HG03097 (cell line): ENCODE results near the gene TSHZ2.
"Not testable (repeated sequence)": the region's sequence is repeated elsewhere in the genome, so short reads cannot be mapped to it uniquely, and the experiment has no call there.

Experiments
- ATAC-seq: cut with Tn5 transposase; IDR thresholded peaks from one replicate; pipeline ENCODE4 v1.9.1; 2021; ENCODE audit not compliant: unreplicated experiment, low FRiP score

The TSHZ2 gene

DNA sequence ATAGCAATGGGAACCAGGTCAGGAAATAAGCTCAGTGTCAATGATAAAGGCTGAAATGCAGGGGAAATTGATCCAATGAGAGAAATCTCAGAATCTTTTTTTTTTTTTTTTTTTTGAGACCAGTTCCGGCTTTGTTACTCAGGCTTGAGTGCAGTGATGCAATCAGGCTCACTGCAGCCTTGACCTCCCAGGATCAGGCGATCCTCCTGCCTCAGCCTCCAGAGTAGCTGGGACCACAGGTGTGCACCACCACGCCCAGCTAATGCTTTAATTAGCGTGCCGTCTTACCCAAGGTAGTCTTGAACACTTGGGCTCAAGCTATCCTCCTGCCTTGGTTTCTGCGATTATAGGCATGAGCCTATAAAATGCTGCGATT is 325.0 kb downstream of the TSHZ2 start:
- no peak for ATAC-seq

DNA sequence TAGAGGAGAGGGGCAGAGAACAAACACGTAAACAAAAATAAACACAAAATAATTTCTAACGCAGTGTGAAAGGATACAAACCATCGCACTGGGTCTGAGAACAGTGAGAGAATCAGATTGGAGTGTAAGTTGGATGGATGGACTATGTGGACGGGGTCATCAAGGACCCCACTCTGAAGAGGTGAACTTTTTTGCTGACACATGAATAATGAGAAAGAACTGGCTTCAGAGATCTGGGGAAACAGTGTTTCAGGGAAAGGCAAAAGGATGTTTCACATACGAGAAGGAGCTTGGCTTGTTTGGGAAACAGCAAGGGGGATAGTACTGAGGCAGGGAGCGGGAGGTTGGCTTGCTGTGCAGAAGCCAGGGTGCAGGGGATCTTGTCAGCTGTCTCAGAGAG is 326.1 kb downstream of the TSHZ2 start:
- ATAC-seq, result no peak

DNA sequence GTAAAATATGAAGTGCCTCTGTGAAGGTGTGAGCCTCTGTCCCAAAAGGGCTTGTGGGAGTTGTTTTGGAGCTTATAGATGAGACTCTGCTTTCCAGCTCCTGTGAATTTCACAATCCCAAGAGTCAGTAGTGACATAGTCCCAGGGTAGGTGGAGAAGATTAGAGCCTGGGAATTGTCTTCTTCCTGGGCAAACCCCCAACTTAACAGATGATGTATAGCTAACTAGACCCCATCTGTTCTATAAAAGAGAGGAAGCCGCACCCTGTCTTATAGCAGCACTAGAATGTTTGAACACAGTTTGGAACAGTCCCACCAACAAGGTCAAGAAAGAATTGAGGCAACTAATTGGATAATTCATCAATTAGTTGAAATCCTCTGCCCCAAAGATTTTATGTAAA is 326.8 kb downstream of the TSHZ2 start:
- ATAC-seq, result no peak

DNA sequence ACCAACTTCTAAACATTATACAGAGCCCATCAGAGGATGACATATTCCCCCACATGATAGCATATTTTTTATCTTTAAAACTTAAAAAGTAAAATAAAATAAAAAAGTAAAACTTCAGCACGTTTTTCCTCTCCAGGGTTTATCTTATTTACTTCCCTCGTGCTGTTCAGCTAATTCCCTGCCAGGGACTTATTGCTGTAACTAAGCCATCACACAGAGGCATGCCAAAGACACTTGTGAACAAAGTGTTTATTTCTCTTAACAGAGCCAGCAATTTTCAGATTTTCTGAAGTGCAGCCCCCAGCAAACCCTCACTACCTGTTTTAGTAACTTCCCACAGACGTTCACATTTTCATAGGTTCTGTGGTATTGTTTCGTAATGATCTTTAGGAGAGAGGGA is 327.7 kb downstream of the TSHZ2 start:
- ATAC-seq, result no peak

DNA sequence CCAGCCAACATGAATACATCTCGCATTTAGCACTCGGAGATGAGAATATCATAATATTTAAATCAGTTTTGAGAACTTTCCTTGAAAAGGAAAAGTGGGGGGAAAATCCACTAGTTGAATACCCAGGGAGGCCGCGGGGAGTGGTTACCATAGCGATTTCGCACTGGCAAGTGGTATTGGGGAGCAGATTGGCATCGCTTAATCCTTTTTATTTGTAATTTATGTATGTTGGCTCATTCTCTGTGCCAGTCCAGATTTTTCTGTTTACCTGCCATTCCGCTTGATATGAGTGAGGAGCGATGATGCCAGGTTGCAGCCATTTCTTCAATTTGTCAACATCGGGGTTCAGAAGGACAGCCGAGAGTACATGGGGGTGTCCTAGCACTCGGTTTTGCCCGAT is 329.7 kb downstream of the TSHZ2 start:
- ATAC-seq, result no peak

DNA sequence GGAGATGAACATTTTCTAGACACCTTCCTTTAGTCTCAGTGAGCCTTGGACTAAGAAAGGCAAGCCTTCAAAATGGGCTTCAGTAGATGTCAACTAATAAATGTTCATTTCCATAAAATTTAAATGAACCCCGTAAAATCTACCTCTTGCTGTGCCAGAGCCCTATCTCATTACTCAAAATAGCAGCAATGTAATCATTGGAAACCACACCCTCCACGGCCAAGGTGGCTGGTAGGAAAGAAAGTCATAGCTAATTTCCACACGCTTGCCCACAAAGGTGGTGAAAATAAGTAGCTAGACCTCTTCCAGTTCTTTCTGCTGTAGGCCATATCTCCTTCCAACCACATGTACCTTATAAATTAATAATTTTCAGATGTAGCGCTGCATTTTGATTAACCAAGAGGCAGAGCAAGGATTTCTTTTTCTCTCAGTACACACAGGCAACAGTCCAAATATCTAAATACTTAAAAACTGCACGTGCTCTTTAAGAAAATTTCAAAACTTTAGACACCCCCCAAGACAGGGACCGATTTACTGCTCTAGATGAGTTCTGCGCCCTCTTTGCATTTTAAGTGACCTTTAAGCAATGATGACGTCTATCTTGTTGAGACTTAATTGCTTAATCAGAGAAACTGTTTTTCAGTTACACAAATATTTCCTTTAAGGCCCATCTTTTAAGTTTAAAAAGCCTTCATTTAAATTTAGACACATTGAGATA is 330.7 kb downstream of the TSHZ2 start:
- no peak for ATAC-seq

DNA sequence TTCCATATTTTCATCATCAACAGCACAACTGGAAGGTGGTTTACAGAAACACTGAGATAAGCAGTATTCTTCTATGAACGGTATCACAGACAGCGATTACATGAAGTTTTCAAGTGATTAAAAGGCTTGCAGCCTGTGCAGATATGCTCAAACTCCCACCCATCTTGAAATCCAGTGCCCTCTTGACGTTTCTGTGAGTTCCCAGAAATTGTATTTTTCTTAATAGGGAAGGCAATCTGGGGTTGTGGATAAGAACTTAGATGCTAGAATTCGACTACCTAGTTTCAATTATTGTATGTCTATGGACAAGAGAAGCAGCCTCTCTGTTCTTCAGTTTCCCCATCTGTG is 331.2 kb downstream of the TSHZ2 start:
- ATAC-seq, result no peak

DNA sequence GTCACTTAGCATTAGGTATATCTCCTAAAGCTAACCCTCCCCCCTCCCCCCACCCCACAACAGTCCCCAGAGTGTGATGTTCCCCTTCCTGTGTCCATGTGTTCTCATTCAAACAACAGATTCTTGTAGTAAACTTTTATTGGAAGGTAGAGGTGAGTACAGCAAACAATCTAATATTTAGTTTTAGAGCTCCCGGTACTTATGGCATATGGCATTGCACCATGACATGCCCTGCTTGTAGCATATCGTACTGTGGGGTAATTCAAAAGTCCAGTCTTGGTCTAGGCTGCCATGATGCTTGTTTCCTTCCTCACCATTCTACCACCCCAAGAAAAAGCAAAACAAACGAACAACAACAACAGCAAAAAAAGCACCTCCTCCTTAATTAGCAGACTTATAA is 332.0 kb downstream of the TSHZ2 start:
- no peak for ATAC-seq

DNA sequence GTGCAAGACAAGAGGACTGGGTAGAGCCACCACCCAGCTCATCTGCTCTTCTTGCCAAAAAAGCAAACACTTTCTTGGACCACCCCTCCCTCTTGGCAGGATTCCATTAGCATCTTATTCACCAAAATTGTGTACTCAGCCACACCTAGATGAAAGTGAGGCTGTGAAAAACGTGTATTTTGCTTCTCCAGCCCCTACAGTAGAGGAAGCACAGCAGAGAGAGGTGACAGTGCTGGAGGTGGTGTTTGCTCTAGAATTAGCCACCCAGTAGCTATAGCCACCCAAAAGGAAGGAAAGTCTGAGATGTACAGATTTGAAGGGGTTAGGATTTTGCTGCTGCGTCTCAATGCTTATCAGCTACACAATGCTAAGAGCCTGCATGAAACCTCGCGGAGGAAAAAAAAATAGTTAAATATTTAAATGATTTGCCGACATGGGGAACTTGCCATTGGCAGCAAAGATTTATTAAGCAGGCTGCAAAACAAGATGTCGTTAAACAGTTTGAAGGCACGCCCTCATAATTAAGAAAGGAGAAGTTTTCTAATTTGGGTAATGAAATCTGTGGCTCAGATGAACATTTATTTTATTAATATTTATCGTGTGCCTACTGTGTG is 334.1 kb downstream of the TSHZ2 start:
- ATAC-seq, result no peak

DNA sequence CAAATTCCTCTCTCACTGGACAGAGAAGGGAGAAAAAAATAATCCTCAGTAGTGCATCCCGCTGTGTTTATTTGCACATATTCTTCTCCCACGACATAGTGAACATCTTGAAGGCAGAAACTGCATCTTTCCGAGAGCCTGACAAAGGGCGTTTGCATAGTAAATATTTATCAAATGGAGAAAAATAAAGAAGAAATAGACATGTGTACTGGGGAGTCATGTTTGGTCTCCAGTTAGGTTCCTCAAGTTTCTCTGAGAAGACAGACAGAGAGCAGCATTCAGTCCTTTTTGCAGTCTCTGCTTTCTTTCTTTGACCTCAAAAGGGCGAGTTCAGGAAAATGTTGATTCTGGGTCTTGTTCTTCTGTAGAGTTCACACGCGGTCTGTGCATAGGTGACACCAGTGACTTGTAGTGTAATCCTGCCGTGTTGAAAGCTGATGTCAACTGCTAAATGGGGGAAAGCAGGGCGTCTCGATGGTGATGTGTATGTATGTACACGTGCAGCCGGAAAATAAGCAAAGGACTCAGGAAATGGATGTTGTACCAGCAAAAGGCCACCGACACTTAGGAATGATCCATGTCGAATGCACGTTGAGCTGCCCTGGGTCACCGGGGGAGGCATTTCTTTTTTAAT is 335.9 kb downstream of the TSHZ2 start:
- ATAC-seq, result no peak

DNA sequence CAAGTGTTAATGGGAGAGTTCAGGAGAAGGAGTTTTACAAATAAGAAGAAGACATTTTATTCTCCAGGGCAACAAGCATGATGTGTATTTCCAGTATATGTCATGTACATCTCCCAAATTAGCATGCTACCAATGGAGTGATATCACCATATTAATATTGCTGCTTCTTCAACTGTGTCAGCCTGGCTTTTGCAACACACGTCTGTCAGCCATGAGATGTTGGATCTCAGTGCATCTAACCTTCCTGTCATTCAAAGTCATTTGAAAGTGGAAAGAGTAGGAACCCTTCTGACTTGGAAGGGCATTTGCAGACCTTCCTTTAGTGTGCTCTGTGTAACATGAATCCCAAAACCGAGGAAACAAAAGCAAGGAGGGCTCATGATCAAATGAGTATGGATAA is 337.4 kb downstream of the TSHZ2 start:
- ATAC-seq, result no peak

DNA sequence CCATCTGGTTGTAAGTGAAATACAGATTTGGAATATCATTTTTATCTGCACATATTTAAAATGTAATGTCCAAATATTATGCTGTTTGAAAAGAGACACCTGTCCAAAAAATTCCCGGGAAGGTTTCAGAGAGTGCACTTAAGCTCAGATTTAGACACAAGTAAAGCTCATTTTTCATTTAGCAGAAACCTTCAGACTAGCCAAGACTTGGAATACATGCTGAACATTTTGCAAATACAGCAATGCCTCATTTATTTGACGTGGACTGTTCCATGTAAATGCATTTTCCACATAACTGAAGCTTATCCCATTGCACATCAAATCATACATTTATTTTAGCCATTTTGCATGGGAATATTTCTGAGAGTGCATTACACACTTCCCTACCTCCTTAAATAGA is 340.8 kb downstream of the TSHZ2 start:
- no peak for ATAC-seq

DNA sequence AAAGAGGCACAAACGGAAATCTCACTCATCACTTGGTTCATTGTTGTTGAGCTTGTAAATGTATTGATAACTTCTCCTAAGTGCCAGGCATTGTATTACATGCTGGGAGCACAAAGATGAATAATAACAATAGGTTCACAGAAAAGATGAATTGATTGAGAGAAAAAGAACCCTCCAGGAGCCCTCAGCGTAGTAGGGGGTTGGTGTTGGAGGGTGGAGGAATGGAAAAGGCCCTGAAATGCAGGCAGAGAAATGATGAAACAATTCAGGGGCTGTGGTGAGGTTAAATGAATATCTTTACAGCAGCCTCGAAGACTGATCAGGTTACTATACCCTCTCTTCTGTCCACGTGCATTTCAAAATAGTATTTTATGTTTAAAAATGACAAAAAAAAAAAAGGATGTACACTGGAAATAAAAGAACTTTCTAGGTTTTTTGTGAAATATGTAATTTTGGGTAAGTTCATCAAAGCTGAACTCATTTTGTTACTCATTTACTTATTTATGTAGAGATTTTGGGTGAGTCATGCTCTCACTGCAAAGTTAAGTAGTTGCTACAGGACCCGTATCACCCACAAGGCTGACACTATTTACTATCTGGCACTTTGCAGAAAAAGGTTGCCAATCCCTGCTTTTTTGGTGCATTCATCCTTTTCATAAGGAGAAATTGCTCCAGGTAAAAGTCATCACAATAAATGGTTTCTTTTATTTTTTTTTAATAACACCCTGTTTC is 344.2 kb downstream of the TSHZ2 start:
- ATAC-seq, result no peak

DNA sequence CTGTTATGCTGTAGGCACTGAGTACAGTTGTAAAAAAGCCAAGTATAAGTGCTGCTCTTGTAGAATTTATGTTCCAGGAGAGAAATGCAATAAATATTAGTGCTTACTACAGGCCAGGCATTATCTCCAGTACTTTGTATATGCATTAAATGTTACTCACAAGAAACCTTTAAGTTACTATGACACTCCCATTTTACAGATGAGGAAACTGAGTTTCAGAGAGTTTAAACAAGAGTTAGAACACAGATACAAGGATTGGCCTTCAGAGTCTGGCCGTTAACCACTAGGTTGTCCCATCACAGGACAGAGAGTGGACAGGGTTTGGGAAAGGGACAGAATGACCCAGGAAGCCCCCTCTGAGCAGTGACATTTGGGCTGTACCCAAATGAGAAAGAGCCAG is 347.0 kb downstream of the TSHZ2 start:
- ATAC-seq, result no peak

DNA sequence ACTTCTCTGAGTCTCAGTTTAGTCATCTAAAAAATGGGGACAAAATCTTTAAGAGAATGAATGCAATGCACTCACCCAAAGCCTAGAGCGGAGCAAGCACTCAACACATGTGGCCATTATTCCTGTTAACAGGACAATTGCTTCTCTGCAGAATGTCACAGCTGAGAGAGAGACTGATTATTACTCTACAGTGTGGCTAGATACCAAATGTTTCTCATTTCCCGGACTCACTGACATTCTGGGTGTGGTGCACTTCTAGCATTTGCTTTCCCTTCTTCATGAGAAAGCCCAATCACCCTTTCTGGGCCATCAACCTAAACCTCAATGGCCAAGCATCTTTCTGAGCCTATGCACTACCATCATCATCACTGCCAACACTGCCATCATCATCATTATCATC is 347.6 kb downstream of the TSHZ2 start:
- no peak for ATAC-seq

DNA sequence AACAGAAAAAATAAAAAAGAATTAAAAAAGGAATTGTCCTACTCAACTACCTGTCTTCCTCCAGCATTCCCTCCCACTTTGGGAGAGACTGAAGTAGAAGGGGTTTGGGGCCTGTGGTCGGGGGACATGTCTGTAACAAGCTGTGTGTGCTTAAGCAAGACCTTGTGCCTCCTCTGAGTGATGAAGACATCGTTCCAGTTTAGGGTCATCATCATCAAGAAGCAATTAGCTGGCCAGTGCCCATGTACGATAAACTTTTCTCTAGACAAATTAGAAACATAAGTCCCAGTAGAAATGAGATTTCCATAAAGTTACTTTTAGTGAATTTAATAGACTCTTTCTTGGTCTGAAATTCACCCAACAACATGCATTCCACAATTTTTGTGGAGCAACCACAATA is 348.5 kb downstream of the TSHZ2 start:
- ATAC-seq, result no peak

DNA sequence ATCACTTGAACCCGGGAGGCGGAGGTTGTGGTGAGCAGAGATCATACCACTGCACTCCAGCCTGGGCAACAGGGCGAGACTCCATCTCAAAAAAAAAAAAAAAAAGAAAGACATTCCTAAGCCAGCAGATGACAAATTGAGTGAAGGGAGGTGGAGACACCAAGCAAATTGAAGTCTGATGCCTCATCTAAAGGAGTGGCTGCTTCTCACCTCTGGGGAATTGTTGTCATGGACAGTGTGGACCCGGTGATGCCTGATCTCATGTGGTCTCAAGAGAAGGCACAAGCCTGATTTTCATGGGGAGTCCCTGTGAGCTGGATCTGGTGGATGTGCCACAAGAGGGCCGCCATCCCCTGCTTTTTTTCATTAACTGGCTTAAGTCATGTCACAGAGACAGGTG is 349.4 kb downstream of the TSHZ2 start:
- ATAC-seq, result no peak

DNA sequence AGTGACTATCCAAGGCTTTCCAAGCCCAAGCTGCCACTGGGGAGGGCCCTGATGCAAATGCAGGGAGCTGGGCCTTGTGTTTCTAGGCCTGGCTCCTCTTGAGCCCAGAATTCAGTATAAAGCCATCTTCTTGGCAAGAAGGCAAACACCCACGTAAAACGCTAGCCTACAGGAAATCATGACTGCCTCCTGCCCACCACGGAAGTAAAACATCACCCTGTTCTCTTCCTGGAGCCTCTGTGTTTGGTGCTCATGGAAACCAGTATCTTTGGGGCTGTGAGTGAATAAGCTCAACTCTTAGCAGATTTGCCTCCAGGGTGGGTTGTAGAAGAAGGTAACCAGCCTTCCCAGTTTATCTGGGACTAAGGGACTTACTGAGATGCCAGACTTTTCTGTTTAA is 350.5 kb downstream of the TSHZ2 start:
- ATAC-seq, result no peak

DNA sequence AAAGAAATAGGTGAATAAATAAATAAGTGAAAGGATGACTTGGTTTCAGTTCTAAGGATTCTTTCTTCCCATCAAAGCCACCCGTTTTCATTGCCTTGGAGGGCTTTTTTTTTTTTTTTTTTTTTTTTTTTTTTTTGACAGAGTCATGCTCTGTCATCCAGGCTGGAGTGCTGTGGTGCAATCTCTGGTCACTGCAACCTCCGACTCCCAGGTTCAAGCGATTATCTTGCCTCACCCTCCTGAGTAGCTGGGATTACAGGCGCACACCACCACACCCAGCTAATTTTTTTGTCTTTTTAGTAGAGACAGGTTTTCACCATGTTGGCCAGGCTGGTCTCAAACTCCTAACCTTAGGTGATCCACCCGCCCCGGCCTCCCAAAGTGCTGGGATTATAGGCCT is 351.3 kb downstream of the TSHZ2 start:
- ATAC-seq, result not testable (repeated sequence)

DNA sequence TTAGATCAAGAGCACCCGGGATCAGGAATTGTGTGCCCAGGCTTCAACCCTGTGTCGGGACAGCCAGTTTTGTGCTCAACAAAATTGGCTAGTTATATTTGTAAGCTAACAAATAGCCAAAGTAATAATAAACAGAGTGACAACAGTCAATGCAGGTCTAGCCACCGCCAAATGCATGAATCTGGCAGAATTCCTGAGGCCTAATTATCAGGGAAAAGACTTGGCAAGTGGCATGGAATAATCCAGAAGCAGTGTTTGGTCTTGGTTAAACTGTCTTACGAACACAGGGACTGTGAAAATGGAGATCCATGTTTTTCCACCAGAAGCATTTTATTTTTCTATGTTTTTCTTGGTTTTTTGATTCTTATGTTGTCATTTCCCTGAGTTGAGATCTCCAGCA is 352.7 kb downstream of the TSHZ2 start:
- no peak for ATAC-seq

DNA sequence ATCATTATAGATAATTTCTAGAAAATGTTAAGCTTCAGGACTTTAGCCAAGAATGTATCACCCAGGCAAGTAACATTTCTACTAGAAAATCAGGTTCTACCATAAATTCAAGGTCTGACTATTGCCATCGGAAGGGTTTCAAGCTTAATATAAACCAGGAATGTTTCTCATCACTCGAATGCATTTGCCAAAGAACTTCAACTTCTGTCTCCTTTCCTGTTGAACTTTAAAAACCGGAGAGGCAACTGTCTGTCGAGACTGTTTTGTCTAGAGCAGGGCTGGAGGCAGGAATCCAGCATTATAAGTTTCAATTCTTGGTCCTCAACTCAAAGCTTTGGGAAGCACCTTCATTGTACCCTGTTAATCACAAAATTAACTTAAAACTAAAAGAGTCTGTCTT is 356.8 kb downstream of the TSHZ2 start:
- no peak for ATAC-seq

DNA sequence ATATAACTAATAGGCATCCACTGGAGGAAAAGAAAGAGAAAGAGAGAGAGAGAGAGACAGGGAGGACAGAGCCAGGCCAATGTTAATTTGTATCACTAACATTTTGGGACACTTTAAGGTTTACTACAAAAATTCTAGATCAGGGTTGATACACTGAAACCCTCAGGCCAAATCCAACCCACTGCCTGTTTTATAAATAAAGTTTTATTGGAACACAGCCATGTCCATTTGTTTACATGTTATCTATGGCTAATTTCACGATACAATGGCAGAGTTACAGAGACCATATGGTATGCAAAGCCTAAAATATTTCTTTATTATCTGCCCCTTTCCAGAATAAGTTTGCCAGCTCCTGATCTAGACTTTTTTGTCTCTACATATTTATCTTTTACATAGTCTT is 357.6 kb downstream of the TSHZ2 start:
- ATAC-seq, result no peak
